ENCODE measurements around the gene PLCG2.
A peak's percentile ranks its signal among the peaks of the same experiment; 100 is the strongest.
"Not testable (repeated sequence)": the region's sequence is repeated elsewhere in the genome, so short reads cannot be mapped to it uniquely, and the experiment has no call there.

The PLCG2 gene

DNA sequence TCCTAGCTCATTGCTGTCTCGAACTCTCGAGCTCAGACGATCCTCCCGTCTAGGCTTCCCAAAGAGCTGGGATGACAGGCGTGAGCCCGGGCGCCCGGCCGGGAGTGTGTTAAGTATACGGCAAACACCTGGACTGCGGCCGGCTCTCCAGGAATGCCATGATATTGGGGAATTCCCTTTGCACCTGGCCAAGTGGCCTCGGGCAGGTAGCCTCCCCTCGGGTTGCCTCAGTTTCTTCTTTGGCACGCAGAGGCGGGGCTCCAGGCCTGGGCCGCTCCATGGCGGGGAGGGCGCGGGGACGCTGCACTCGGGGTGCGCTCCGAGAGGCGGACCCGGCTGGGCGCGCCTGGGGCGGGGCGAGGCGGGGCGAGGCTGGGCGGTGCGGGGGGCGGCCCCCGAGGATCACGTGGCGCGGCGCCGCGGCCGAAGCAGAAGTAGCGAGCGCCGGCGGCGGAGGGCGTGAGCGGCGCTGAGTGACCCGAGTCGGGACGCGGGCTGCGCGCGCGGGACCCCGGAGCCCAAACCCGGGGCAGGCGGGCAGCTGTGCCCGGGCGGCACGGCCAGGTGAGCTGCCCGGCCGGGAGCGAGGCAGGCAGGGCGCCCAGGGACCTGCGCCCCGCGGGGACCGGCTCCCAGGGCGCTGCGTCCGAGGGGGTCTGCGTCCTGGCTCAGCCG, at the start of gene PLCG2:
Gene PLCG2, plus strand, starts transcription at position 431 of the 675 bp plus-strand sequence. CDS start 6,699 bp downstream, outside the sequence.
- peak; percentile 51 to 64 (median 52) for DNase-seq (ENCODE audit: low read depth in 2 of 3, low spot score in 2 of 3)

GRCh38 chr16:81729451-81729850, 49.6 kb upstream of the PLCG2 start:
- no peak for DNase-seq (ENCODE audit: low read depth in 2 of 3, low spot score in 2 of 3)

- DNase-seq (ENCODE audit: low read depth in 2 of 3, low spot score in 2 of 3) = peak in 2 of 3 experiments; percentile 33 to 37
These were observed 48.7 kb upstream of the PLCG2 start for GRCh38 chr16:81730090-81731051.

GRCh38 chr16:81731649-81732048, 47.4 kb upstream of the PLCG2 start:
- no peak for DNase-seq (ENCODE audit: low read depth in 2 of 3, low spot score in 2 of 3)

GRCh38 chr16:81732699-81733098, 46.4 kb upstream of the PLCG2 start:
- DNase-seq (ENCODE audit: low read depth in 2 of 3, low spot score in 2 of 3) = no peak

GRCh38 chr16:81733295-81733694, 45.8 kb upstream of the PLCG2 start:
- no peak for DNase-seq (ENCODE audit: low read depth in 2 of 3, low spot score in 2 of 3)

- DNase-seq (ENCODE audit: low read depth in 2 of 3, low spot score in 2 of 3) = no peak
These were observed 44.3 kb upstream of the PLCG2 start for GRCh38 chr16:81734632-81735434.

- peak; percentile 53 to 69 (median 67) for DNase-seq (ENCODE audit: low read depth in 2 of 3, low spot score in 2 of 3)
These were observed 41.1 kb upstream of the PLCG2 start for GRCh38 chr16:81737885-81738536.

DNA sequence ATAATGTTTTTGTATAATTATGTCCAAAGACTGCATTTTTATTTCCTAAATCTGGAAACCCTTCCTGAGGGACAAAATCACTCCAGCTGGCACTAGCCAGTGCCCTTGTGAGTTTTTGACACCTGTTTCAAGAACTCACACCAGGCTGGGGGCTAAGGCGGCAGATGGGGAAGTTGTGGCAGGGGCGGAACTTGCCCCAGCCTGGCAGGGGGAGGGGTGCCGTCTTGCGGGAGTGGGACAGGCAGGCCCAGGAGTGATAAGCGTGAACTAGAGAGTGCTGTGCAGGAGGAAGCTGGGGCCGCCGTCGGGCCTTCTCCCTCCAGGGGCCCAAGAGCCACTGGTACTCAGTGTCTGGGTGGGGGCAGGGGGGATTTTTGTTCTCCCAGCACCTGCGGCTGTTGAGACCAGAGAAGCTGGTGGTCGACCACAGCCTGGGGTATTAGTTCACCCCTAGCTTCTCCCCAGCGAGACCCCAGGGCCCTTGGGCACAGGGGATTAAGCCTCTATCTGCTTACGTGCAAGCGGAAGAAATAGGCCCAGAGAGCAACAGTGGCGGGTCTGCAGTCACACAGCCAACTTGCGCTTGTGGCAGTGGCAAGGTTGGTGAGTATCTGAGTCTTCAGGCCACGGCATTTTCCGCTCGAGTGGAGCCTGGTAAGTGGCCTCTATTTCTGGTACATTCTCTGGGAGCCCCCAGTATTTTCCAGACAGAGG, 40.2 kb upstream of the PLCG2 start:
- DNase-seq (ENCODE audit: low read depth in 2 of 3, low spot score in 2 of 3) = no peak

- DNase-seq (ENCODE audit: low read depth in 2 of 3, low spot score in 2 of 3) = no peak
These were observed 39.6 kb upstream of the PLCG2 start for GRCh38 chr16:81739503-81739902.

GRCh38 chr16:81740169-81740568, 38.9 kb upstream of the PLCG2 start:
- DNase-seq (ENCODE audit: low read depth in 2 of 3, low spot score in 2 of 3) = no peak

DNA sequence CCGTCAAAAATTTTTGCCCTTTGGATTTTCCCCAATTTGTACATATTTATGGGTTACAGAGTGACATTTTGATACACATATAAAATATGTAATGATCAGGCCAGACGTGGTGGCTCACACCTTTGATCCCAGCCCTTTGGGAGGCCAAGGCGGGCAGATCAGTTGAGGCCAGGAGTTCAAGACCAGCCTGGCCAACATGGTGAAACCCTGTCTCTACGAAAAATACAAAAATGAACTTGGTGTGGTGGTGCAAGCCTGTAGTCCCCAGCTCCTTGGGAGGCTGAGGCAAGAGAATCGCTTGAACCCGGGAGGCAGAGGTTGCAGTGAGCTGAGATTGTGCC, 37.7 kb upstream of the PLCG2 start:
- not testable (repeated sequence) for DNase-seq (ENCODE audit: low read depth in 2 of 3, low spot score in 2 of 3)

DNA sequence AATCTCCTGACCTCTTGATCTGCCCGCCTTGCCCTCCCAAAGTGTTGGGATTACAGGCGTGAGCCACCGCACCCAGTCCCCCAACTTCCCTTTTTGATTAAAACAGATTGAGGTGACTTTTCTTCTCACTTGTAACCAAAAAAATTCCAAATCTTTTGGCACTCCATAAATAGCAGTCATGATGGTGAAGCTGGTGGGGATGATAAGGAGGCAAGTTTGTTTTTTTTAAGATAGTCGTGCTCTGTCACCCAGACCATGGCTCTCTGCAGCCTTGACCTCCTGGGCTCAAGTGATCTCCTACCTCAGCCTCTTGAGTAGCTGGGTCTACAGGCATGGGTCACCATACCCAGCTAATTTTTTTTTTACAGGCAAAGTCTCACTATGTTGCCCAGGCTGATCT, 34.7 kb upstream of the PLCG2 start:
- no peak for DNase-seq (ENCODE audit: low read depth in 2 of 3, low spot score in 2 of 3)

DNA sequence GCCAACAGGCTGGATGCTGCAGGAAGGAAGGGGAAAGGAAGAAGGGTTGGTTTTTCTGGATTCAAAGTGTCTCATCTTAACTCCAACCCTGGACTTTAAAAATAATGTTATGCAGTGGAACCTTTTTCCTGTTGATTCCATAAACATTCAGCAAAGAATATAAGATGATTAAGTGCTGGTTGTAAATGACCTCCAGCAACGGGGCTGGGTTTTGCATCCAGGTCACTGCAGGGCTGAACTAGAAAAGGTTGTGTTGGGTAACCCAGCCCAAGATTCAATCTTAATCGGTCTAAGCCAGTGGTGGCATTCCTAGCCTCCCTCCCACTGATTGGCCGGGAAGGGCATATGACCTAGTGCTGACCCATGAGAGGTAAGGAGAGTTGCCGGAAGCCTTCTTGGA, 34.2 kb upstream of the PLCG2 start:
- no peak for DNase-seq (ENCODE audit: low read depth in 2 of 3, low spot score in 2 of 3)

DNA sequence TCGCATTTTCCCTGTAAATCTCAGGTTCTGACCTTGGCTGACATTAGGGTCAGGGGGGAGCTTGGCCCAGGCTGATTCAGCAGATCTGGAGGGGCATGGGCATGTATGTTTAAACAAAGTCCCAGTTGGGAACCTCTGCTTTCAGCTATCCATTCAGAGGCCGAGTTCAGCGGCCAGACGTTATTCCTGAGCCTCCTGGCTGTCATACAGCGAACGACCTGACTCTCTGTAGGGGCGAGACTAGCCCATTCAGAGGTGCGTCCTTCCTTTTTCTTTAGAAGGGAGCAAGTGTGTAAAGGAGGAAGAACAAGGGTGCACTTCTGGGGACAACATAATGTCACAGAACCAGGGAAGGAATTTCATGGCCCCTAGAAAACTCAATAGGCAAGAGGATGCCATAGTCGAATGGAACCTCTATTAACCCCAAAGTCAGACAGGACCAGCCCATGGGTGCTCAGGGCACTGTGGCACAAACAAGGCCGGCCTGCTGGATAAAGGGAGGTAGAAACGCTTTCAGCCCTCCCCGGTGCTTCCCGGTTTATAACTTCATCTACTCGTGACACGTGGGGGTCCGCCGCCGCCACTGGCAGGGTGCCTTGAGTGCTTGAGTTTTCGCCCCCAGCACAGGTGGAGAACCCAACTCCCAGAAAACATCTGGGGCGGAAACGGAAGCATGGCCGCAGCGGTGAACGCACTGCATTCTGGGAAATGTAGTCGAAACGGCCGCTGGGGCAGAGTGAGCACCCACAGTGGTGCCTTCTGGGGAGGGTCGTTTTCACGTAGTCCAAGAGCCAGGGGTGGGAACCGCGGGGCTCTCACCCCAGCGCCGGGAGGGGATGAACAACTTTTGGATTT, 33.2 kb upstream of the PLCG2 start:
- peak; percentile 41 to 61 (median 49) for DNase-seq (ENCODE audit: low read depth in 2 of 3, low spot score in 2 of 3)

DNA sequence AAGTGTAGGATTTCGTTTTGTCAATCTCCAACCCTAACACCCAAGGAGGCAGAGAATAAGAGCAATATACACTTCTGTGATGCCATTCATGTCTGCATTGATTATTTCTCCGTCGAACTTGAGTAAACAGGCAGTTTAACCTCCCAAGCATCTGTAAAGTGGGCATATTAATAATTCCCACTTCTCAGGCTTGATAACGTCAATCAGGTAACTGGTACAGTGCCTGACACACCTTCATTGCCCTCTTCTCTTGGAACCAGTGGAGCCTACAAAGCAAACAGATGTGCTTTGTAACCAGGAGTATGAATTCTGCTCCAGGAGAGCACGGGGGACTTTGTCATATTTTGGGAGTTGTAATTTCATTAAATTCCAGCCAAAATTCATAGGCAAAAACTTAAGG, 32.5 kb upstream of the PLCG2 start:
- DNase-seq (ENCODE audit: low read depth in 2 of 3, low spot score in 2 of 3) = no peak

- no peak for DNase-seq (ENCODE audit: low read depth in 2 of 3, low spot score in 2 of 3)
These were observed 30.5 kb upstream of the PLCG2 start for GRCh38 chr16:81748476-81749198.

- DNase-seq (ENCODE audit: low read depth in 2 of 3, low spot score in 2 of 3) = no peak
These were observed 26.7 kb upstream of the PLCG2 start for GRCh38 chr16:81752225-81752875.

Data from activated CD8-positive, alpha-beta memory T cell treated with anti-CD3 and anti-CD28 coated beads for 48 hours (primary cell).